GM12873 (cell line): ENCODE measurements around the gene CARD18.

ENCODE experiments used
- CTCF ChIP-seq: IDR thresholded peaks from 2 replicates; pipeline ENCODE4 v1.5.1; 2012; ENCODE audit warnings: low read depth, mild to moderate bottlenecking, moderate library complexity, low read length, control low read depth; ENCODE audit not compliant: insufficient read depth; ENCODE audit errors: missing control alignments

CARD18 gene

GRCh38 chr11:105110688-105111030, 28.9 kb downstream of the CARD18 start:
- TF ChIP-seq CTCF, result no peak

GRCh38 chr11:105109855-105110687, 29.5 kb downstream of the CARD18 start:
- no peak for TF ChIP-seq CTCF

GRCh38 chr11:105109321-105109720, 30.2 kb downstream of the CARD18 start:
- no peak for TF ChIP-seq CTCF

GRCh38 chr11:105108247-105108646, 31.3 kb downstream of the CARD18 start:
- TF ChIP-seq CTCF, result no peak

DNA sequence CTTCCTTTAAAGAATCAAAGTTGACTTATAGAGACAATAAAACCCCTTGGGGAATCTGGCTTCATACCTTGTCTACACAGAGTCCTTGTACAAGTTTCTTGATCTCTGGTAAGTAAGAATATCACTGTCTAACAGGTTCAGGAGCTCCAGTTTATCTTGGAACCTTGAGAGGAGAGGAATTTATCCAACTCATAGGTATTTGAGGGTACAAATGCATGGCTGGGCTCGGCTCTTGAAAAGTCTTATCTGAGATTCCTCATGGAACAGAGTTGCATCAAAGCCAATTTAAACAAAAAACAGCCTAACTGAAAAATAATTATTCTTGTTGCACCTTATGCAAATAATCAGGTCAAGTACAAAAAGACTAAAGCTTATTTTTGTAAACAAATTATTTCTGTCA, 33.4 kb downstream of the CARD18 start:
- no peak for TF ChIP-seq CTCF

DNA sequence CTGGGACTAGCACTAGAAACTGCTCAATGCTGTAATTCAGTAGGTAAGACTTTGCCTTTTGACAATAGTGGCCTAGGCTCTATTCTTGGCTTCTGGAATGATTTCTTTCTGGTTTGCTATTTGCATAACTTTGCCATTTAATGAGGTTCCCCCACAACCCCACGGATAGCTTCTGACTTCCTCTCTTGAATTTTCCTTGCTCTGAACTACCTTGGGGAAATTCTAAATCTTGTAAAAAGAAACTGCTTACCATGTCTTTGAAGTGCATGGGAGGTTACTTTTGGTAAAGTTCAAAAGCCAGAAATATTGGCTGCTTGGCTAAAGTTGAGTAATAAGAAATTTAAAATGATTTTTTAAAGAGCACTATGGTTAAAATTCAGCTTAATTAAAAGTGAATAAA, 35.3 kb downstream of the CARD18 start:
- no peak for TF ChIP-seq CTCF

- no peak for TF ChIP-seq CTCF
These were observed 36.2 kb downstream of the CARD18 start for GRCh38 chr11:105103336-105103735.
